DMS79 (cell line): ENCODE data around the gene CHCHD1.
"Not testable (repeated sequence)": the region's sequence is repeated elsewhere in the genome, so short reads cannot be mapped to it uniquely, and the experiment has no call there.

Experiments used
- DNase-seq: peaks from one replicate; lab custom pipeline; 2025; lab: John Stamatoyannopoulos, UW

Gene CHCHD1

GRCh38 chr10:73769396-73769795 lies 12.5 kb upstream of the CHCHD1 start:
- DNase-seq: no peak

- DNase-seq: peak; percentile 18
Measured at GRCh38 chr10:73771722-73772280, 10.0 kb upstream of the CHCHD1 start.

- DNase-seq: peak; percentile 18
Measured at GRCh38 chr10:73772281-73773151, 9.3 kb upstream of the CHCHD1 start.

GRCh38 chr10:73773152-73773879 lies 8.5 kb upstream of the CHCHD1 start:
- no peak for DNase-seq

GRCh38 chr10:73774637-73775036 lies 7.2 kb upstream of the CHCHD1 start:
- no peak for DNase-seq

DNA sequence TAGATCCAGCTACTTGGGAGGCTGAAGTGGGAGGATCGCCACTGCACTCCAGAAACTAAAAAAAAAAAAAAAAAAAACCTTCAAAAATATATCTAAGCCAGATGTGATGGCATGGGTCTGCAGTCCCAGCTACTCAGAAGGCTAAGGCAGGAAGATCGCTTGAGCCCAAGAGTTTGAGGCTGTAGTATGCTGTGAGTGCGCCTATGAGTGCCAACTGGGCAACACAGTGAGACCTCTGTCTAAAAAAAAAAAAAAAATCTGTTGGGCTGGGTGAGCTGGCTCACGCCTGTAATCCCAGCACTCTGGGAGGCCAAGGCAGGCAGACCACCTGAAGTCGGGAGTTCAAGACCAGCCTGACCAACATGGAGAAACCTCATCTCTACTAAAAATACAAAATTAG lies 2.8 kb upstream of the CHCHD1 start:
- DNase-seq: no peak

GRCh38 chr10:73779539-73780197 lies 2.2 kb upstream of the CHCHD1 start:
- DNase-seq: no peak

GRCh38 chr10:73780301-73780700 lies 1.5 kb upstream of the CHCHD1 start:
- DNase-seq: no peak

GRCh38 chr10:73780966-73781365 lies 882 bp upstream of the CHCHD1 start:
- no peak for DNase-seq

- DNase-seq: no peak
Measured at GRCh38 chr10:73781548-73781878, 335 bp upstream of the CHCHD1 start.

GRCh38 chr10:73782749-73783085 lies 869 bp downstream of the CHCHD1 start:
- DNase-seq: no peak

DNA sequence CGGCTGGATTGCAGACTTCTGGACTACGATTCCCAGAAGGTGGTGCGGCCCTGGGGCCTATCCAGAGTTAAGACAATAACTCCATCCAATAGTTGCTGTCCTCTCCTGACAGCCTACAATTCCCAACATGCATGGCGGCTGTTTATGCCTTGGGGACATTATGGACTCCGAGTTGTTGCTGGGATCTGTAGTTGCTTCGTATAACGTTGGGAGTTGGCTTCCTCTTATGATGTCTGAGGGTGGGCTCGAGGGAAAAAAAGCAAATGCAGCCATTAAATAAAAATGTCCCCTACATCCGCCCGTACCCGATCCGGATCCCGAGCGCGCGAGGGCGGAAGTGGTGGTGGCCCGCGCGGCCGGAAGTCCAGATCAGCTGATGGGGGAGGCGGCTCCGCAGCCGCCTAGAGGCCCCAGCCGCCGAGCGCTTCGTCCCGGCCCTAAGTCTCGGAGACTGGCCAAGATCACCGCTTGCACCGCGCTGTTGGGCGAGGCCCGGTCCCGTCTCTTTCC lies 3.4 kb downstream of the CHCHD1 start, which contains the start of gene ZSWIM8:
ZSWIM8 (plus strand) TSS at position 396 of the 510 bp plus-strand sequence. CDS start 273 bp downstream, outside the sequence.
- peak; percentile 62 for DNase-seq

DNA sequence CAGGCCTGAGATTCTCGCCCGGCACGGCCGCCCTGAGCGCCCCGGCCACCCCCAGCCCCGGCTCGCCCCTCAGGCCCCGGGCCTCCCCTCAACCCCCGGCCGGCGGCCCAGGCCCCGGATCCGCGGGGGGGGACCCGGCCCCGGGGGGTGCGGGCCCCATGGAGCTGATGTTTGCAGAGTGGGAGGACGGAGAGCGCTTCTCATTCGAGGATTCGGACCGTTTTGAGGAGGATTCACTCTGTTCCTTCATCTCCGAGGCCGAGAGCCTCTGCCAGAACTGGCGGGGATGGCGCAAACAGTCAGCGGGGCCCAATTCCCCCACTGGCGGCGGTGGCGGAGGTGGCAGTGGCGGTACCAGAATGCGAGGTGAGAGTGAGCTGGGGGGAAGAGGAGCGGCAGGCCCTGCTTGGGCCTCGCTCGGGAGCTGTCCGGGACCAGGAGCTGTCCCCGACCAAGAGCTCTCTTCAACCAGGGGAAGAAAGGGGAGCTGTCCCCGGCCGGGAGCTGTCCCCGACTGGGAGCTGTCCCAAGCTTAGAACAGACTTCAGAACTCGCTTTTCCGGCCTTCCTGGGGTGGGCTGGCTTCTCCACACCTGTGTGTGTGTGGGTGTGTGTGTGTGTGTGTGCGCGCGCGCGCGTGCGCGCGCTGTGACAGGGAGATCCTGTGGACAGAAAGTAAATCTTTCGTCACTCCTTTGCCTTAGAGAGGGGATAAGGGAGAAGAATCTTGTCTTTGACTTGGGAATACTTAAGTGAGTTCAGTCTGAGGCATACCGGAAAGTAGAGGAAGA lies 4.1 kb downstream of the CHCHD1 start:
- DNase-seq: no peak

DNA sequence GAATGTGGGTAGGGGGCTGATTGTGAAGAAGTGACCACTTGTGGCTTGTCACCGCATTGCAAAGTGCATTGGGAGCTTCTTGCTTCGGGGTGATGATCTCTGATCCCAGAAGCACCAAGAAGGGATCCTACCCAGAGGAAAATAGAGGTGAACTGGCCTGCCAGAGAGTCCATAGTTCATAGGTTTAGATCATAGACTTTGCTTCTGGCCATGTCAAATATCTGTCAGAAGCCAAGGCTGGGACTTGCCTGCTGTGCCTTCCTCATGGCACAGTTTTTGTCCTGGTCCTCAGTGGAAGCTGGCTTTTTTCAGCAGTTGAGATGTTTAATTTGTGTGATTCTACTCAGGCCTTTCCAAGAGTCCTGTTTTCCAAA lies 4.7 kb downstream of the CHCHD1 start:
- DNase-seq: no peak

DNA sequence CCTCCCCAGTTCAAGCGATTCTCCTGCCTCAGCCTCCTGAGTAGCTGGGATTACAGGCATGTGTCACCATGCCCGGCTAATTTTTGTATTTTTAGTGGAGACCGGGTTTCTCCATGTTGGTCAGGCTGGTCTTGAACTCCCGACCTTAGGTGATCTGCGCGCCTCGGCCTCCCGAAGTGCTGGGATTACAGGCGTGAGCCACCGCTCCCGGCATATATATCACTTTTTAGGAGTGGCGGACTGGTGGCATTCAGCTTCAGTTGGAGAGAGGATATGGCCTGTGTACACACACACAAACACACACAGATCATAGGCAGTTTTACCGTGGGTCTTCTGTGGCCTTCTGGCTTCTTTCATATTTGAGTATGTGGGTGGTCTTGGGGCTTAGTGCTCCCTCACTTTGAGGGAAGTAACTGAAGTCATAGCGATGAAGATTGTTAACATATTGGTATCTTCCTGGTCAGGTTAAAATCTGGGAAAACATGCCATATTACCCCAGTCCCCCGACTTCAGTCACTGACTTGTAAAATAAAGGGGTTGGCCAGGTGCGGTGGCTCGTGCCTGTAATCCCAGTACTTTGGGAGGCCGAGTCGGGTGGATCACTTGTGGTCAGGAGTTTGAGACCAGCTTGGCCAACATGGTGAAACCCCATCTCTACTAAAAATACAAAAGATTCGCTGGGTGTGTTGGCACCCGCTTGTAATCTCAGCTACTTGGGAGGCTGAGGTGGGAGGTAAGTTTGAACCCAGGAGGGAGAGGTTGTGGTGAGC lies 5.4 kb downstream of the CHCHD1 start:
- not testable (repeated sequence) for DNase-seq

GRCh38 chr10:73788864-73789658 lies 7.2 kb downstream of the CHCHD1 start:
- no peak for DNase-seq

- no peak for DNase-seq
Measured at GRCh38 chr10:73789659-73790055, 7.8 kb downstream of the CHCHD1 start.

- DNase-seq: no peak
Measured at GRCh38 chr10:73790886-73791625, 9.2 kb downstream of the CHCHD1 start.

- no peak for DNase-seq
Measured at GRCh38 chr10:73791871-73792400, 10.1 kb downstream of the CHCHD1 start.
